ENCODE data around the gene POLD4.

DNA sequence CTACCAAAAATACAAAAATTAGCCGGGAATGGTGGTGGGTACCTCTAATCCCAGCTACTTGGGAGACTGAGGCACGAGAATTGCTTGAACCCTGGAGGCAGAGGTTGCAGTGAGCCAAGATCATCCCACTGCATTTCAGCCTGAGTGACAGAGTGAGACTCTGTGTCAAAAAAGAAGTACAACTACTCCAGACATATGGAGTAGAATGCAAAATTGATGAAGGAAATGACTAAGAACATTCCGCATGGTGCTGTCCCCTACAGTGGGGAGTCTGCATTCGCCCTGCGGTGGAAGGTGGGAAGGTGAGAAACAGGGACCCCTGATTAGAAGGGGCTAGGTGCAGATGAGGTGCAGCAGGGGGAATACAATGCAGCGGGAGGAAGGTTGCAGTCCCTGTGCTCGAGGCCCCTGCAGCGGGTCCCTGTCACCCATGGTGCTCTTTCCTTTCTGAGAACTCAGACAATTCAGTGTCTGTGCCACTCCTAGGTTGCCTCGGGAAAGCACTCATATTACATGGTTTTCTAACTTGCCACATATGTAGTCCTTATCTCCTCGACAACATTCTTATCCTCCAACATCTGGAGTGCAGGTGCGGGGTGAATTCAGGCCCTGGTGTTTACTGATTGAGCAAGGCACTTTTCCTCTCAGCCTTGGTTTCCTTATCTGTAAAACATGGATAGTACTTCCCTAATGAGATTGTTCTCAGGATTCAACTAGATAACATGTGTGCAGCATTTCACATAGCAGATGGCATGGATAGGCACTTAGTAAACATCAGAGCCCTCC lies 5.2 kb downstream of the POLD4 start:
- no peak for TF ChIP-seq CTCF (CRISPR knock-in tag; IDR thresholded peaks at IDR 0.05)
- no peak for TF ChIP-seq KLF16 (CRISPR knock-in tag; IDR thresholded peaks at IDR 0.05)
- no peak for TF ChIP-seq ERF (CRISPR knock-in tag; IDR thresholded peaks at IDR 0.05)
- no peak for TF ChIP-seq ZNF430 (CRISPR knock-in tag; IDR thresholded peaks at IDR 0.05)
- TF ChIP-seq, protein P1, sequence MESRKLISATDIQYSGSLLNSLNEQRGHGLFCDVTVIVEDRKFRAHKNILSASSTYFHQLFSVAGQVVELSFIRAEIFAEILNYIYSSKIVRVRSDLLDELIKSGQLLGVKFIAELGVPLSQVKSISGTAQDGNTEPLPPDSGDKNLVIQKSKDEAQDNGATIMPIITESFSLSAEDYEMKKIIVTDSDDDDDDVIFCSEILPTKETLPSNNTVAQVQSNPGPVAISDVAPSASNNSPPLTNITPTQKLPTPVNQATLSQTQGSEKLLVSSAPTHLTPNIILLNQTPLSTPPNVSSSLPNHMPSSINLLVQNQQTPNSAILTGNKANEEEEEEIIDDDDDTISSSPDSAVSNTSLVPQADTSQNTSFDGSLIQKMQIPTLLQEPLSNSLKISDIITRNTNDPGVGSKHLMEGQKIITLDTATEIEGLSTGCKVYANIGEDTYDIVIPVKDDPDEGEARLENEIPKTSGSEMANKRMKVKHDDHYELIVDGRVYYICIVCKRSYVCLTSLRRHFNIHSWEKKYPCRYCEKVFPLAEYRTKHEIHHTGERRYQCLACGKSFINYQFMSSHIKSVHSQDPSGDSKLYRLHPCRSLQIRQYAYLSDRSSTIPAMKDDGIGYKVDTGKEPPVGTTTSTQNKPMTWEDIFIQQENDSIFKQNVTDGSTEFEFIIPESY (CRISPR knock-in tag; IDR thresholded peaks at IDR 0.05) = no peak
- TF ChIP-seq MTA3 (CRISPR knock-in tag; IDR thresholded peaks at IDR 0.05) = no peak
- TF ChIP-seq MAZ (IDR thresholded peaks at IDR 0.05; ENCODE audit: borderline replicate concordance, low read depth, low read length) = no peak
- TF ChIP-seq MAZ (CRISPR knock-in tag; IDR thresholded peaks at IDR 0.05; ENCODE audit: low read depth) = no peak
- TF ChIP-seq, protein P2, sequence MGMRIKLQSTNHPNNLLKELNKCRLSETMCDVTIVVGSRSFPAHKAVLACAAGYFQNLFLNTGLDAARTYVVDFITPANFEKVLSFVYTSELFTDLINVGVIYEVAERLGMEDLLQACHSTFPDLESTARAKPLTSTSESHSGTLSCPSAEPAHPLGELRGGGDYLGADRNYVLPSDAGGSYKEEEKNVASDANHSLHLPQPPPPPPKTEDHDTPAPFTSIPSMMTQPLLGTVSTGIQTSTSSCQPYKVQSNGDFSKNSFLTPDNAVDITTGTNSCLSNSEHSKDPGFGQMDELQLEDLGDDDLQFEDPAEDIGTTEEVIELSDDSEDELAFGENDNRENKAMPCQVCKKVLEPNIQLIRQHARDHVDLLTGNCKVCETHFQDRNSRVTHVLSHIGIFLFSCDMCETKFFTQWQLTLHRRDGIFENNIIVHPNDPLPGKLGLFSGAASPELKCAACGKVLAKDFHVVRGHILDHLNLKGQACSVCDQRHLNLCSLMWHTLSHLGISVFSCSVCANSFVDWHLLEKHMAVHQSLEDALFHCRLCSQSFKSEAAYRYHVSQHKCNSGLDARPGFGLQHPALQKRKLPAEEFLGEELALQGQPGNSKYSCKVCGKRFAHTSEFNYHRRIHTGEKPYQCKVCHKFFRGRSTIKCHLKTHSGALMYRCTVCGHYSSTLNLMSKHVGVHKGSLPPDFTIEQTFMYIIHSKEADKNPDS (CRISPR knock-in tag; IDR thresholded peaks at IDR 0.05) = no peak
